BLaER1 (cell line): ENCODE data around the gene TBC1D1.
A peak's percentile ranks its signal among the peaks of the same experiment; 100 is the strongest.

ENCODE experiments used
- H3K27ac ChIP-seq: shearing (Covaris generic); formaldehyde crosslinking; 2 replicates; pipeline ENCODE4 v1.8.1; 2022
- H3K27me3 ChIP-seq: shearing (Covaris generic); formaldehyde crosslinking; 2 replicates; pipeline ENCODE4 v1.8.1; 2022
- H3K36me3 ChIP-seq: shearing (Covaris generic); formaldehyde crosslinking; 2 replicates; pipeline ENCODE4 v1.8.1; 2022
- H3K4me1 ChIP-seq: shearing (Covaris generic); formaldehyde crosslinking; 2 replicates; pipeline ENCODE4 v1.8.1; 2022
- H3K4me2 ChIP-seq: shearing (Covaris generic); formaldehyde crosslinking; 2 replicates; pipeline ENCODE4 v1.8.1; 2022
- H3K4me3 ChIP-seq: shearing (Covaris generic); formaldehyde crosslinking; 2 replicates; pipeline ENCODE4 v1.8.1; 2022
- H3K9ac ChIP-seq: shearing (Covaris generic); formaldehyde crosslinking; 2 replicates; pipeline ENCODE4 v1.8.1; 2022
- H3K9me3 ChIP-seq: shearing (Covaris generic); formaldehyde crosslinking; 2 replicates; pipeline ENCODE4 v1.8.1; 2022
- H4K20me1 ChIP-seq: shearing (Covaris generic); formaldehyde crosslinking; 2 replicates; pipeline ENCODE4 v1.8.1; 2022
- Cebpa-rat ChIP-seq: shearing (Covaris generic); IDR thresholded peaks from 2 replicates; pipeline ENCODE4 v1.8.1; 2022

Gene TBC1D1

DNA sequence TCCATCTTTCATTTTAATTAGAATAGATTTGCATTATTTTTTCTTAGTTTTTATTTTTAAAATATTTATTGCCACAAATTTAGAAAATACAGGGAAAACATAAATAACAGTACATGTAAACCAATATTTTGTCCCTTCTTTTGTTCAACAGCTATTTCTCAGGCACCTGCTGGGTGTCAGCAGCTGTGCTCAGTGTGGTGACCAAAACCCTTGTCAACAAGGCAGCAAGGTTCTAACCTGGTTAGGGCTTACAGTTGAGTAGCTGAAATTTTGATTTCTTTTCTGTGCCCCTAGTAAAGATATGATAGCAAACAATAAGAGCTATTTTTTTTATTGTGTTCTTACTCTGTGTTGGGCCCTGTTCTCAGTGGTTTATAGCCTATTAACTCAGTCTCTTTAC lies 197.4 kb downstream of the TBC1D1 start:
- Histone ChIP-seq H3K4me1 (peaks cover 46% of the 10 kb centered on the region), H3K9me3 (no peaks in the 10 kb centered on the region), H3K27me3 (no peaks in the 10 kb centered on the region), H3K27ac (no peak overlapping the region), H3K4me3 (no peak overlapping the region), H3K9ac (no peak overlapping the region), H4K20me1 (peaks cover 5% of the 10 kb centered on the region; the same call in 1 of the 2 replicates), H3K36me3 (peaks cover 48% of the 10 kb centered on the region), H3K4me2 (no peak overlapping the region)
- no peak for TF ChIP-seq Cebpa-rat

DNA sequence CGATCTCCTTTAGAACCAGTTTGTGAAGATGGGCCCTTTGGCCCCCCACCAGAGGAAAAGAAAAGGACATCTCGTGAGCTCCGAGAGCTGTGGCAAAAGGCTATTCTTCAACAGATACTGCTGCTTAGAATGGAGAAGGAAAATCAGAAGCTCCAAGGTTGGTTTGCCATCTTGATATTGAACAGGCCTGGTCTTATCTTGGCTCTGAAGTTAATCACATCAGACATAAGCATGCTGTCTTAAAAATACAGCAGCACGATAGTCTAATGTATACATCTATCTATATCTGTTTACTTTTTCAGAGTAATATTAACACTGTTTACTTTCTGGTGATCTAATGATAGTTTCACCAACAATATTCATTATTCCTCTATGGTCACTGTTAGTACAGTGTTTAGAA lies 199.1 kb downstream of the TBC1D1 start:
- no peaks in the 10 kb centered on the region for H3K9me3 ChIP-seq
- H4K20me1 ChIP-seq, result peaks cover 5% of the 10 kb centered on the region; the same call in 1 of the 2 replicates
- H3K4me1 ChIP-seq, result peaks cover 30% of the 10 kb centered on the region
- no peaks in the 10 kb centered on the region for H3K27me3 ChIP-seq
- H3K36me3 ChIP-seq, result peaks cover 59% of the 10 kb centered on the region
- H3K27ac ChIP-seq, result no peak overlapping the region
- no peak overlapping the region for H3K4me3 ChIP-seq
- H3K4me2 ChIP-seq, result no peak overlapping the region
- no peak overlapping the region for H3K9ac ChIP-seq
- TF ChIP-seq Cebpa-rat, result no peak

DNA sequence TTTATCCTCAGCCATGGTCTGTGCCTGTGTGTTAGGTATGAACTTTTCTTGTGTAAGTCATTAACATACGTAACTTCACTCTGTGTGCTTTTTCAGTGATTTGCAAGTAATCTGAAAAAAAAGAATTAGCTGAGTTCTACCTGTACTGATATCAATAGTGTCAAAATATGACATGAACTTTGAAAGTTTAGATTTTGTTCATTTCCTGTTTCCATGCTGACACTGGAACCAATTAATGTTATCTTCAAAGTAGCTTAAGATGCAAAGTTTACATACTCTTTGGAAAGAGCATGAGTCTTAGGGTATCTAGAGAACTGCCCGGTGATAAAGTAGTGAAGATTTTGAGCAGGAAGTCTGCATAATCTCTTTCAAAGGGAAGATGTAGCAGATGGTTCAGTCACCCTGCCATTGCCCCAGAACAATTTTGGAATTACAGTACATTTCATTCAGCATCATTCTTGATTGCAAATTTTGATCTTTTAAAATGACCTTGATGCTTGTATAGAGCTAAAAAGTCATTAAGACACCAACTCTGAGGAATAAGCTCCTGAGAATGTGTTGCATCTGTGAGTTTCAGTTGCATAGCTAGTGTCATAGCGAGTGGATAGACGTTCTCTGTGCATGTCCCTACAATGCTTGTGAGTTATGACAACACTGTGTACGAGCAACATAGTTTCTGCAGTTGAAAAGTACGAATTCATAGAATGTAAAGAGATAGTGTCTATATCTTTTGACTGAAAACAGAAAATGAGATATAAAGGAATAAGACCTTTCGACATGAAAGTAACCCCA lies 199.8 kb downstream of the TBC1D1 start:
- H3K9ac ChIP-seq, result no peak overlapping the region
- H3K27me3 ChIP-seq, result no peaks in the 10 kb centered on the region
- H3K4me3 ChIP-seq, result no peak overlapping the region
- no peak overlapping the region for H3K27ac ChIP-seq
- H3K36me3 ChIP-seq, result peaks cover 66% of the 10 kb centered on the region
- no peaks in the 10 kb centered on the region for H3K9me3 ChIP-seq
- H3K4me2 ChIP-seq, result no peak overlapping the region
- peaks cover 3% of the 10 kb centered on the region; the same call in 1 of the 2 replicates for H4K20me1 ChIP-seq
- no peak for TF ChIP-seq Cebpa-rat
- H3K4me1 ChIP-seq, result peaks cover 23% of the 10 kb centered on the region

DNA sequence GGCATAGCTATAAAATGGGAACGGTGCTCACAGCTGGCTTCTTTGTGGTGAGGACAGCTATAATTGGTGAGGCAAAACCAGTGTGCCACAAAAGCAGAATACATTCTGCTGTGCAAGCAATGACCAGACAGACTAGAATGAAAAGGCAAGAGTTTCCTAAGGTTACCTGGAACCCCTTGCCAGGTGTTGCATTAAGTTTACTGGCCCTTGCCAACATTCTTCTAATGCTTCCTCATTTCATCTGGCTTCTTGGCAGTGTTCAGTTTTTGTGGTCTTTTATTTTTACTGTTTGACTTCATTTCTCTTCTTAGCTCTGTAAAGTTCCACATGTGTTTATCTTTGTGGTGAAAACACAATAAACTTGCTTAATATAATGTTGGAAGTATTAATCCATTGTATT lies 200.8 kb downstream of the TBC1D1 start:
- H3K4me2 ChIP-seq, result 0 out of 2 replicates have a peak overlapping the region, but pooled peaks have one; percentile 10
- no peak for TF ChIP-seq Cebpa-rat
- H3K9ac ChIP-seq, result no peak overlapping the region
- H3K27ac ChIP-seq, result no peak overlapping the region
- H3K27me3 ChIP-seq, result no peaks in the 10 kb centered on the region
- H3K9me3 ChIP-seq, result no peaks in the 10 kb centered on the region
- H3K4me1 ChIP-seq, result peaks cover 13% of the 10 kb centered on the region
- no peak overlapping the region for H3K4me3 ChIP-seq
- H4K20me1 ChIP-seq, result no peaks in the 10 kb centered on the region
- peaks cover 75% of the 10 kb centered on the region for H3K36me3 ChIP-seq

DNA sequence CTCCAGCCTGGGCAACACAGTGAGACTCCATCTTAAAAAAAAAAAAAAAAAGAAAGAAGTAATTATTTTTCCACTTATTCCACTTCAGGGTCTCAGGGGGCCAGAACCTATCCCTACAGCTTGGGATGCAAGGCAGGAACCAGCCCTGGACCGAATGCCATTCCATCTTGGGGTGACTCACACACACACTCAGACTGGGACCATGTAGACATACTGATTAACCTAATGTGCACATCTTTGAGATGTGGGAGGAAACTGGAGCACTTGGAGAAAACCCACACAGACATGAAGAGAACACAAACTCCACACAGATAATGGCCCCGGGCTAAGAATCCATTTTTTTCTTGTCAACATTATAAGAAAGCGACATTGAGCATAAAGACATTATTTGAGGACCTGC lies 201.8 kb downstream of the TBC1D1 start:
- H4K20me1 ChIP-seq, result no peaks in the 10 kb centered on the region
- peaks cover 83% of the 10 kb centered on the region for H3K36me3 ChIP-seq
- no peaks in the 10 kb centered on the region for H3K9me3 ChIP-seq
- no peak for TF ChIP-seq Cebpa-rat
- H3K4me1 ChIP-seq, result peaks cover 11% of the 10 kb centered on the region
- no peak overlapping the region for H3K27ac ChIP-seq
- no peak overlapping the region for H3K4me2 ChIP-seq
- H3K27me3 ChIP-seq, result no peaks in the 10 kb centered on the region
- no peak overlapping the region for H3K4me3 ChIP-seq
- no peak overlapping the region for H3K9ac ChIP-seq

DNA sequence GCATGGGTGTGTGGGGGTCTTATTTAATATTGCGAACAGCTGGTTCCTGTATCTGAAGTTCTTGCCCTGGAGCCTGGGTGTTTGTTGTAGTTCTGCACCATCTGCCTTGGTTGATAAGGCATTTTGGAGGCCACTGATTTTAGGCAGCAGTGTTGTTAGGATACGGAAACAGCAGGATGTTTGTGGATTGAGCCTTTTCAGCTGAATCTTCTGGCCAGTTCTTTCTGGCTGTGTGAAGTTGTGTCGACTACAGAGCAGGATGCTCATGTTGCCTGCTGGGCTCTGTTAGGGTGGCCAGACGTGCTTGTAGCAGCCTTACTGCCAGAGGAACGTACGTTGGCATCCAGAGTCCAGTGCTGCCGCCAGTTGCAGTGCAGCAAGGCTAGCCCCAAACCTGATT lies 203.5 kb downstream of the TBC1D1 start:
- H3K36me3 ChIP-seq, result peaks cover 96% of the 10 kb centered on the region

DNA sequence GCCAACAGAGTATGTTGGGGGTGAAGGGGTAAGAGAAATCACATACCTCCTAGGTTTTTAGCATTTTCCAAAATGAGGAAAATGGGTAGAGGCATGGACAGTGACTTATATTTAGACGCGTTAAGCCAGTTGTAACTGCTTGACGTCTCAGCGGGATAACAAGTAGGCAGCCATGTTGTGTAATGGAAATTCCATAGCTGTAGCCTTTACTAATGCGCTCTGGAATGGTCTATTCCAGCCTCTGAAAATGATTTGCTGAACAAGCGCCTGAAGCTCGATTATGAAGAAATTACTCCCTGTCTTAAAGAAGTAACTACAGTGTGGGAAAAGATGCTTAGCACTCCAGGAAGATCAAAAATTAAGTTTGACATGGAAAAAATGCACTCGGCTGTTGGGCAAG lies 204.8 kb downstream of the TBC1D1 start:
- Histone ChIP-seq H3K27me3 (no peaks in the 10 kb centered on the region), H3K36me3 (peaks cover 96% of the 10 kb centered on the region), H3K9me3 (no peaks in the 10 kb centered on the region), H4K20me1 (no peaks in the 10 kb centered on the region), H3K4me1 (peaks cover 11% of the 10 kb centered on the region), H3K27ac (no peak overlapping the region), H3K4me3 (no peak overlapping the region), H3K4me2 (no peak overlapping the region), H3K9ac (no peak overlapping the region)
- TF ChIP-seq Cebpa-rat, result no peak

More for the DNA sequence above, 203.5 kb downstream of the TBC1D1 start:
- H3K9ac ChIP-seq, result no peak overlapping the region
- H3K4me2 ChIP-seq, result no peak overlapping the region
- no peaks in the 10 kb centered on the region for H4K20me1 ChIP-seq
- no peaks in the 10 kb centered on the region for H3K9me3 ChIP-seq
- H3K27me3 ChIP-seq, result no peaks in the 10 kb centered on the region
- no peak overlapping the region for H3K4me3 ChIP-seq
- H3K4me1 ChIP-seq, result peaks cover 11% of the 10 kb centered on the region
- TF ChIP-seq Cebpa-rat, result no peak
- no peak overlapping the region for H3K27ac ChIP-seq

DNA sequence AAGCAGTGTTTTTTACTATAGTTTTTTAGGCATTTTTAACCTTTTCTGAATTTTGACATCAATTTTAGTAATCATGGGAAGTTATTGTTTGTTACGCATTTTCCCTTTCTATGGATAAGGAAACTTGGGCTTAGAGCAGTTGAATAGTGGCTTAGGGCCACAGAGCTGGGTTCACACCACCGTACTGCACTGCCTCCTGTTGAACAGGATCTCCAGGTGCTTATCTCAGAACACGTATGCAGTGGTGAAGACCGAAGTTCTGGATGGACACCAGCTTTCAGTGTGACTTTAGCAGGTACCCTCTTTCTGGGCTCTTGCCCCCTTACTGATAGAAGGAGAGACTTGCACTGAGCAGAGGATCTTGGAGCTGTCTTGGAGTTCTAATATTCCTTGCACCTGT lies 206.9 kb downstream of the TBC1D1 start:
- H4K20me1 ChIP-seq, result no peaks in the 10 kb centered on the region
- no peak overlapping the region for H3K4me2 ChIP-seq
- H3K9me3 ChIP-seq, result no peaks in the 10 kb centered on the region
- H3K36me3 ChIP-seq, result peaks cover 93% of the 10 kb centered on the region
- no peaks in the 10 kb centered on the region for H3K27me3 ChIP-seq
- TF ChIP-seq Cebpa-rat, result no peak
- H3K4me3 ChIP-seq, result no peak overlapping the region
- no peak overlapping the region for H3K9ac ChIP-seq
- no peaks in the 10 kb centered on the region for H3K4me1 ChIP-seq
- H3K27ac ChIP-seq, result no peak overlapping the region

DNA sequence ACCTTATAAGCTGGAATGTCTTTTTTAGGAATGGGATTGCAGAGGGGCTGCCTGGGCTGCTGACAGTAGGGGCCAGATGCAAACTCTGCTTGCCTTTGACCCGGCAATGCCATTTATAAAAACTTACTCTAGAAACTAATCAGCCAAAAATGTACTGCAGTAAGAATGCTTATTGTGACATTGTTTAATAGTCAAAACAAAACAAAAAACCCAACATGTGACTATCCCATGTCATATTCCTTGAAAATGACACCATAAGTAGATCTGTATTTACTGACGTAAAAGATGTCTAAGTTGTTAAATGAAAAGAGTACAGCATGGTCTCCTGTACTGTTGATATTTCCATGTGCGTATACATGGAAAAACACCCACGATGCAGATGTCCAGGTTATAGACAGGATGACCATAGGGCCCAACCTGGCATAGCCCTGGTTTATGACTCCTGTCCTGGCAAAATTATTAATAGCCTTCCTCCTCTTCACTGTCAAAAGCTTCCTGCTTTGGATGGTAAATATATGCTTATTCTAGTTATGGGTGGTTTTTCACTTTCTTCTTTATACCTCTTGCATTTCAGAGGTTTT lies 208.2 kb downstream of the TBC1D1 start:
- Histone ChIP-seq H3K4me2 (no peak overlapping the region), H3K9ac (no peak overlapping the region), H3K9me3 (no peaks in the 10 kb centered on the region), H4K20me1 (no peaks in the 10 kb centered on the region), H3K27ac (no peak overlapping the region), H3K4me3 (no peak overlapping the region), H3K36me3 (peaks cover 93% of the 10 kb centered on the region), H3K27me3 (no peaks in the 10 kb centered on the region), H3K4me1 (no peaks in the 10 kb centered on the region)
- TF ChIP-seq Cebpa-rat, result no peak

DNA sequence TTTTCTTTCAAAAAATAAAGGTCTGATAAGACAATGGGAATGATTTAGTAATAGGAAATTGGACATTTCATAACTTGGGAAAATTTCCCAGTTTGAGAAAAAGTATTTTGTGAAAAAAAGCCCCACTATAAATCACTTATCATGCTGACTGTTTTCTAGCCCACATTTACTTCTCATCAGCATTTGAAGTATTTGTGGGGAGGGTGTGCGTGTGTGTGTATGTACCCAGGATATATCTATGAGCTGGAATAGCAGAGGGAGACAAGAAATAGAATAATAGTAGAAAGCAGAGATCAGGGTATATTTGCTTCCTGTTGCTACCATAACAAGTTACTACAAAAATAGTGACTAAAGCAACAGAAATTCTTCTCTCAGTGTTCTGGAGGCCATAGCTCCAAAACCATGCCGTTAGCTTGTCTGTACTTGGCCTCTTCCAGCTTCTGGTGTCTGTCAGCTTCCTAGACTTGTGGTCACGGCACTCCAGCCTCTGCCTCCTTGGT lies 209.1 kb downstream of the TBC1D1 start:
- H3K9ac ChIP-seq, result no peak overlapping the region
- no peak overlapping the region for H3K4me2 ChIP-seq
- no peaks in the 10 kb centered on the region for H3K4me1 ChIP-seq
- TF ChIP-seq Cebpa-rat, result no peak
- H3K9me3 ChIP-seq, result no peaks in the 10 kb centered on the region
- no peak overlapping the region for H3K4me3 ChIP-seq
- no peak overlapping the region for H3K27ac ChIP-seq
- no peaks in the 10 kb centered on the region for H4K20me1 ChIP-seq
- H3K27me3 ChIP-seq, result no peaks in the 10 kb centered on the region
- H3K36me3 ChIP-seq, result peaks cover 93% of the 10 kb centered on the region
